ENCODE measurements around the gene EIF1AX. TPM values are rescaled to one million over a fixed set of nuclear protein-coding genes. Genes with fewer than 3 reads are reported as not detected.
A peak's percentile ranks its signal among the peaks of the same experiment; 100 is the strongest.

The EIF1AX gene
- total and polyA plus RNA-seq, 2 of the 13 experiments (the other 11 are each of a cell fraction or from before 2014, with no cell fraction given) = 35.1 to 82.7 TPM

DNA sequence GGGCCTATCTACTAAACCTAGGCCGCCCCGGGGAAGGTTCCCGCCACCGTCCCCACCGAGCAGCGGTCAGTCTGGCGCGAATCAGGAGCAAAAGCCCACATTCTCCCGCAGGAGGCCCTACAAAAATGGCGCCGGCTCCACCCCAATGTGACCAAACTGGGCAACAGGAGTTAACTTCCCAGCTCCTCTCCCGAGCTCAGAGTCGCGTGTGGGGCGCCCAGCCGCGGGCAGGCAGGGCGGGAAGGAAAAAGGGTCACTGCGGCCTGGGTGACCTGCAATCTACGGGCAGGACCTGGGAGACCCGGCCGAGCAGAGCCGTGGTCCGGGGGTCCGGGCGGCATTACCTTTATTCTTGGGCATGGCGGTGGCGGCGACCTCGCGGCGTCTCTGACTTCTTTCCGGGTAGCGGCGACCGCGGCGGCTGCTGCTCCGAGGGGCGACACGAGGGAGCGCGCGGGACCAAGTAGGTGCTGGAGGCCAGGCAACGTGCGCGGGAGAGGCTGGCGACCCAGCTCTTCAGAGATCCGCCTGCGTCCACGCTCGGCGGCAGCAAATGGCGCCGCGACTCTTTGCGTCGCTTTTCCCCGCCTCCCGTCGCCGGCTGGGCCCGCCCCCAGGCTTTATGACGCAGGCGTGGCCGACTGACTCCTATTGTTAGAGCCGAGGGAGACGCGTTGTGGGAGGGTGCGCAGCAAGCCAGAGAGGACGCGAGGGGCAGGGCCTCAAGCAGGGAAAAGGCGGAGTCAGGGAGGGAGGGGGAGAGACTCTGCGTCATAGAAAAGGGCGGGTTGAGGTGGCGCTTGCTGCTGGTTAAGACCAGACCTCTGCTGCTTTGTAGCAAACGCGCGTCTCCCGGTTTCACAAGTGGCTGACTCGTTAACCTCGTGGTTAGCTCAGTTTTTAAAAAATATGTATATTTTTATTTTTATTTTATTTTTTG lies at the start of gene EIF1AX (continued):
- no peak for TF ChIP-seq ZNF546 (CRISPR knock-in tag; conservative IDR thresholded peaks at IDR 0.05)
- no peak for TF ChIP-seq NR2C2 (CRISPR knock-in tag; IDR thresholded peaks at IDR 0.05; ENCODE audit: borderline replicate concordance)
- no peak for TF ChIP-seq ZNF570 (CRISPR knock-in tag; IDR thresholded peaks at IDR 0.05; ENCODE audit: borderline replicate concordance)
- TF ChIP-seq, protein P1, sequence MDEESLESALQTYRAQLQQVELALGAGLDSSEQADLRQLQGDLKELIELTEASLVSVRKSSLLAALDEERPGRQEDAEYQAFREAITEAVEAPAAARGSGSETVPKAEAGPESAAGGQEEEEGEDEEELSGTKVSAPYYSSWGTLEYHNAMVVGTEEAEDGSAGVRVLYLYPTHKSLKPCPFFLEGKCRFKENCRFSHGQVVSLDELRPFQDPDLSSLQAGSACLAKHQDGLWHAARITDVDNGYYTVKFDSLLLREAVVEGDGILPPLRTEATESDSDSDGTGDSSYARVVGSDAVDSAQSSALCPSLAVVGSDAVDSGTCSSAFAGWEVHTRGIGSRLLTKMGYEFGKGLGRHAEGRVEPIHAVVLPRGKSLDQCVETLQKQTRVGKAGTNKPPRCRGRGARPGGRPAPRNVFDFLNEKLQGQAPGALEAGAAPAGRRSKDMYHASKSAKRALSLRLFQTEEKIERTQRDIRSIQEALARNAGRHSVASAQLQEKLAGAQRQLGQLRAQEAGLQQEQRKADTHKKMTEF (CRISPR knock-in tag; IDR thresholded peaks at IDR 0.05) = peak; percentile 42; the same call in 1 of the 2 replicates
- TF ChIP-seq MXD4 (CRISPR knock-in tag; IDR thresholded peaks at IDR 0.05) = no peak
- TF ChIP-seq KDM2A (CRISPR knock-in tag; IDR thresholded peaks at IDR 0.05; ENCODE audit: borderline replicate concordance, low read depth) = peak; percentile 18; the same call in 1 of the 2 replicates
- TF ChIP-seq MTF1 (CRISPR knock-in tag; IDR thresholded peaks at IDR 0.05) = no peak
- no peak for TF ChIP-seq ZNF276 (CRISPR knock-in tag; IDR thresholded peaks at IDR 0.05; ENCODE audit: low read depth)
- TF ChIP-seq, protein P2, sequence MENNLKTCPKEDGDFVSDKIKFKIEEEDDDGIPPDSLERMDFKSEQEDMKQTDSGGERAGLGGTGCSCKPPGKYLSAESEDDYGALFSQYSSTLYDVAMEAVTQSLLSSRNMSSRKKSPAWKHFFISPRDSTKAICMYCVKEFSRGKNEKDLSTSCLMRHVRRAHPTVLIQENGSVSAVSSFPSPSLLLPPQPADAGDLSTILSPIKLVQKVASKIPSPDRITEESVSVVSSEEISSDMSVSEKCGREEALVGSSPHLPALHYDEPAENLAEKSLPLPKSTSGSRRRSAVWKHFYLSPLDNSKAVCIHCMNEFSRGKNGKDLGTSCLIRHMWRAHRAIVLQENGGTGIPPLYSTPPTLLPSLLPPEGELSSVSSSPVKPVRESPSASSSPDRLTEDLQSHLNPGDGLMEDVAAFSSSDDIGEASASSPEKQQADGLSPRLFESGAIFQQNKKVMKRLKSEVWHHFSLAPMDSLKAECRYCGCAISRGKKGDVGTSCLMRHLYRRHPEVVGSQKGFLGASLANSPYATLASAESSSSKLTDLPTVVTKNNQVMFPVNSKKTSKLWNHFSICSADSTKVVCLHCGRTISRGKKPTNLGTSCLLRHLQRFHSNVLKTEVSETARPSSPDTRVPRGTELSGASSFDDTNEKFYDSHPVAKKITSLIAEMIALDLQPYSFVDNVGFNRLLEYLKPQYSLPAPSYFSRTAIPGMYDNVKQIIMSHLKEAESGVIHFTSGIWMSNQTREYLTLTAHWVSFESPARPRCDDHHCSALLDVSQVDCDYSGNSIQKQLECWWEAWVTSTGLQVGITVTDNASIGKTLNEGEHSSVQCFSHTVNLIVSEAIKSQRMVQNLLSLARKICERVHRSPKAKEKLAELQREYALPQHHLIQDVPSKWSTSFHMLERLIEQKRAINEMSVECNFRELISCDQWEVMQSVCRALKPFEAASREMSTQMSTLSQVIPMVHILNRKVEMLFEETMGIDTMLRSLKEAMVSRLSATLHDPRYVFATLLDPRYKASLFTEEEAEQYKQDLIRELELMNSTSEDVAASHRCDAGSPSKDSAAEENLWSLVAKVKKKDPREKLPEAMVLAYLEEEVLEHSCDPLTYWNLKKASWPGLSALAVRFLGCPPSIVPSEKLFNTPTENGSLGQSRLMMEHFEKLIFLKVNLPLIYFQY (CRISPR knock-in tag; IDR thresholded peaks at IDR 0.05; ENCODE audit: borderline replicate concordance) = no peak
- no peak for TF ChIP-seq ZSCAN25 (CRISPR knock-in tag; IDR thresholded peaks at IDR 0.05)
- TF ChIP-seq ZBTB21 (CRISPR knock-in tag; IDR thresholded peaks at IDR 0.05) = peak; percentile 74; the same call in 1 of the 2 replicates
- TF ChIP-seq POLR2A (IDR thresholded peaks at IDR 0.05; ENCODE audit: insufficient read depth in 1 of 2, low read depth in 2 of 2, low read length in 2 of 2) = peak; percentile 69 to 73
- TF ChIP-seq ZBTB39 (CRISPR knock-in tag; IDR thresholded peaks at IDR 0.05) = no peak
- TF ChIP-seq MAFF (IDR thresholded peaks at IDR 0.05; ENCODE audit: low read depth, low read length) = no peak
- TF ChIP-seq ZNF292 (CRISPR knock-in tag; IDR thresholded peaks at IDR 0.05; ENCODE audit: borderline replicate concordance, low read depth) = no peak
- TF ChIP-seq HOXD1 (CRISPR knock-in tag; IDR thresholded peaks at IDR 0.05) = no peak
- TF ChIP-seq ZFP90 (CRISPR knock-in tag; IDR thresholded peaks at IDR 0.05; ENCODE audit: borderline replicate concordance) = 0 out of 2 replicates have a peak, but pooled peaks have one; percentile 22
- no peak for TF ChIP-seq ZBTB20 (CRISPR knock-in tag; IDR thresholded peaks at IDR 0.05; ENCODE audit: borderline replicate concordance, low read depth)
- TF ChIP-seq NONO (IDR thresholded peaks at IDR 0.05) = no peak
- TF ChIP-seq NONO (CRISPR knock-in tag; conservative IDR thresholded peaks at IDR 0.05) = no peak; the same call in 1 of the 2 replicates
